GM21381 (cell line): Measurements from ENCODE around the gene FBRSL1.
A peak's percentile ranks its signal among the peaks of the same experiment; 100 is the strongest.

ENCODE experiments used
- ATAC-seq: cut with Tn5 transposase; IDR thresholded peaks from one replicate; pipeline ENCODE4 v1.9.1; 2021; ENCODE audit warnings: mild to moderate bottlenecking, moderate library complexity; ENCODE audit not compliant: unreplicated experiment

Gene FBRSL1

GRCh38 chr12:132483208-132483607, 6.7 kb upstream of the FBRSL1 start:
- no peak for ATAC-seq

DNA sequence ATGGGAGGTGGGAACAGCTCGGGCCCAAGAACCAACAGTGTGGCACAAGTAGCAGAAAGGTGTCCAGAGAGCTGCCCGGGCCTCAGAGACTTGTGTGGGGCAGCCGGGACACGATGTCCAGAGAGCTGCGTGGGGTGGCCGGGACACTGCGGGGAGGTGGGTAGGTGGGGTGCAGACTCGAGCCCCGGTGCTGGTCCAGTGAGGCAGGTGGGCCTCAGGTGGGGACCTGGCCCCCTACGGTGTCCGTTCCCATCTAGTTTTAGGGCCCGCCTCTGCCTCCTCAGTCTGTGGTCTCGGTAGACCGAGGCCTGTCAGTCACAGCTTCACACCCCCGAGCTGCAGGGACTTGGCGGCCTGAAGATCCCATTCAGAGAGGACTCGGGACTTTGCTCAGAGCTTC, 6.3 kb upstream of the FBRSL1 start:
- no peak for ATAC-seq

DNA sequence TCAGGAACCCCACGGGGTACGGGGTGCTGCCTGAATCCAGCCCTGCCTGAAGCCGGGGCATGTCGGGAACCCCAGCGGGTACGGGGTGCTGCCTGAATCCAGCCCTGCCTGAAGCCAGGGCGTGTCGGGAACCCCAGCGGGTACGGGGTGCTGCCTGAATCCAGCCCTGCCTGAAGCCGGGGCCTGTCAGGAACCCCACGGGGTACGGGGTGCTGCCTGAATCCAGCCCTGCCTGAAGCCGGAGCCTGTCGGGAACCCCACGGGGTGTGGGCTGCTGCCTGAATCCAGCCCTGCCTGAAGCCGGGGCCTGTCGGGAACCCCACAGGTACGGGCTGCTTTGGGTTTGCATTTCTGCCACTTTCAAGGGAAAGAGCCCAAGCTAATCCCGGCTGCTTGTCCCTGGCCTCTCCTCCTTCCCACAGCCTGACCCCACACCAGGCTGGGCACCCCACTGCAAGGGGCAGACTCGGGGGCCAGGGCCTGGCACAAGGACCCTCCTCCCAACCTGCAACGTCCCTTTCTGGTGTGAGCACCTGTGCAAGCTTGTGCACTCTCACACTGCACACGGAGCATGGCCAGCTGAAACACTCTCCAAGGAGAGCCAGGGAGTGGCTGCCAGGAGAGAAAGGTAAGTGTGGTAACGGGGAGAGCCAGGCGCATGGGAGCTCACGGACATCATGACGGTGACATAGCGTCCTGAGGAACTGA, 5.6 kb upstream of the FBRSL1 start:
- no peak for ATAC-seq

- ATAC-seq, result no peak
These were observed 5.0 kb upstream of the FBRSL1 start for GRCh38 chr12:132484891-132485441.

- no peak for ATAC-seq
These were observed 4.3 kb upstream of the FBRSL1 start for GRCh38 chr12:132485619-132486018.

DNA sequence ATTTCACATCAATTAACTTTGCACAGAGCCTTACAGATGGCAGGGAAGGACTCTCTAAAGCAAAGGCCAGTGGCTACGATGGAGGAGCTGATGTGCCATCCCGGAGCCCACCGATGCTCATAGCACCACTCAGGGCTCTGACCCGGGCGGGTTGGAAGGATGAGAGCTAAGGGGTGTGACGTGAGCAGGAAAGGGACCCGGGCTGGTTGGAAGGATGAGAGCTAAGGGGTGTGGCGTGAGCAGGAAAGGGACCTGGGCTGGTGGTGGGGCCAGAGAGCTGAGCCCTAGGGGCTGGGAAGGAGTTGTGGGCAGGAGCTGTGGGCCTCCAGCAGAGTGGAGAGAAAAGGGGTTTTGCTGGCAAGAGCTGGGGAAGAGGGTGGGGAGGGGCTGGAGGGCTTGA, 3.8 kb upstream of the FBRSL1 start:
- ATAC-seq, result no peak

DNA sequence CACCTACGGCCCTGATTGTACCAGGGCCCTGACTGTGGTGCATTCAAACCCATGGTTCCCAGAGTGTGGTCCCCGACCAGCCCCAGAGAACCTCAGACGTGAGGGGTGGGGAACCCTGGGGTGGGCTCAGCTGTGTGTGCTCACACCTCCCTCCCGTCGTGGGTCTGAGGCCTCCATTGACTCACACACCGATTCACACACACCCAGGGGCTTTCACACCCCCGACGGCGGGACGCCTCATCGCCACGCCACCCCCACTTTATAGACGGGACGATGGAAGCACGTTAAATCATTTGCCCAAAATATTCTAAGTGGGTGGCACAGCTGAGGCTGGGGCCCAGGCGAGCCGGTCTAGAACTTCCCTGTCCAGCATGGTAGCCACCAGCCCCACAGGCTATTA, 3.4 kb upstream of the FBRSL1 start:
- ATAC-seq, result no peak

DNA sequence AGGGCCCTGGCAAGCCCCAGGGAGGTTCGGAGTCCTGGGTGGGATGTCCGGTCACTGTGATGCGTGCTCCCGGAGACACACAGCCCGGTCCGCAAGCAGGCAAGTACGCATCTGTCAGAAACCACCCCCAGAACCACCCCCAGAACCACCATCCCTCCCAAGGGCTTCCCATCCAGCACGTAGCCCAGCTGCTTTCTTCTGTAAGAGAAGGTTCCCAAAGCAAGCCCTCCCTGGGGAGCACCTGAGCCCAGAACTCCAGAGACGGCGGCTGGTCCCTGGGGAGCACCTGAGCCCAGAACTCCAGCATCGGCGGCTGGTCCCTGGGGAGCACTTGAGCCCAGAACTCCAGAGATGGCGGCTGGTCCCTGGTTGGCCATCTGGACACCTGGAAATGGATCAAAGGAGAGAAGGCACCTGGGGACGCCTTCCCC, 2.6 kb upstream of the FBRSL1 start:
- ATAC-seq, result no peak

DNA sequence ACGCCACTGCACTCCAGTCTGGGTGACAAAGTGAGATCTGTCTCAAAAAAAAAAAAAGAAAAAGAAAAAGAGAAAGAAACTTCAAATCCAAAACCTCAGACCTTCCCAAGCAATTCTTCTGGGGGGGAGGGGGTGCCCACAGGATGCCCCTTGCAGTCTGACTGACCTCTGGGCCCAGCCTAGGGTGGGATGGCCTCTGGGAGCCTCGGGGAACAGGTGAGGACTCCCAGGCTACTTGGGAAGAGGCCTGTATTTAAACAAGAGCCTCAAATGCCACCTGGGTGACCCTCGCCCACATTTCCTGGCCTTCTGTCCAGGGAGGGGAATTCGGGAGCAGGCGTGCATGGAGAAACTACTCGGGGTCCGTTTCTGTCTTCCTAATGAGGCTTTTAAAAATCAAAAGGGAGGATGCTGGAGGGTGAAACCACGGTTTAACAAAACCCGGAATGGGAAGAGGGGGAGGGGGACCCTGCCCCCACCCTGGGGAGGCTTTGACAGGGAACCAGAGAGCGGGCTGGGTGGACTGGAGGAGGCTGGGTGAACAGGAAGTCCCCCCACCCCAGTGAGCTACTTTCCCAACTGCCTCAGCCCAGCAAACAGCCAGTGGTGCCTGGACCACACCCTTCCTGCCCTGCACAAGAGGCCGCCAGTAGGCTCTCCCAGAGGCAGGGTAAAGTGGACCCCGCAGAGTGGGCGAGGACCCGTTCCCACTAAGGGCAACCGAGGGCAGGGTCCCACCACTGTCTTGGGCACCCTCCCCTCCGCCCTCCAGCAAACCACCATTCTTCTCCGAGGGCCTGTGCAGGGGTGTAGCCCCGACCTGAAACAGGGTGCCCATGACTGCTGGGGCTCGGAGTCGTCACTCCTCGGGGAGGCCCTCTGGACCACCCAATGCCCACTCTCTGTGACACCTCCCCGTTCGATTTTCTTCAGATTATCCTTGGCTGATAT, 1.5 kb upstream of the FBRSL1 start:
- peak; percentile 11 for ATAC-seq

GRCh38 chr12:132489078-132489601, 811 bp upstream of the FBRSL1 start:
- peak; percentile 17 for ATAC-seq

DNA sequence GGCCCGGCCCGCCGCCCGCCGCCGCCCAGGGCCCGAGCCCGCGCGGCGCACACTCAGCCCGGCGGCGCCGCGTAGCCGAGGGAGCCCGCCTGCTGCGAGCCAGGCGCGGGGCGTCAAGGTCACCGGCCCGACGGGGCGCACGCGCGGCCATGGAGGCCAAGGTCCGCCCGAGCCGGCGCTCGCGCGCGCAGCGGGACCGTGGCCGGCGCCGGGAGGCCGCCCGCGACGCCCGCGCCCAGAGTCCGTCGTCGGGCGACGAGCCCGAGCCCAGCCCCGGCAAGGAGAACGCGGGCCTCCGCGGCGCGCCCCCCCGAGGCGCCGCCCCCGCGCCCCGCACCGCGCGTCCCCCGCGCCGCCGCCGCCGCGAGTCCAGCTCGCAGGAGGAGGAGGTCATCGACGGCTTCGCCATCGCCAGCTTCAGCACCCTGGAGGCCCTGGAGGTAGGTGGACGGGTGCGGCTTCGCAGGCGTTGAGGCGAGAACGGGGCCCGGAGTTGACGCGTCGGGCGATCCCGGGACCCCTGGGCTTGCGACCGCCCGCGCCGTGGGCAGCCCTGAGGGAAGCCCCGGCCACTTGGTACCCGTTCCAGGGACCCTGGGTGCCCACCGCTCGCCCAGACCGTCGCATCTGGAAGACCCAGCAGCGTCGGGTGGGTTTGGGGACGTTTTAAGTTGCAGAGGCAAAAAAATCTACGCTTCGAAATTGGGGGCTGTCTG, 629 bp downstream of the FBRSL1 start:
- ATAC-seq, result no peak

GRCh38 chr12:132491138-132491663, 1.2 kb downstream of the FBRSL1 start:
- ATAC-seq, result no peak

DNA sequence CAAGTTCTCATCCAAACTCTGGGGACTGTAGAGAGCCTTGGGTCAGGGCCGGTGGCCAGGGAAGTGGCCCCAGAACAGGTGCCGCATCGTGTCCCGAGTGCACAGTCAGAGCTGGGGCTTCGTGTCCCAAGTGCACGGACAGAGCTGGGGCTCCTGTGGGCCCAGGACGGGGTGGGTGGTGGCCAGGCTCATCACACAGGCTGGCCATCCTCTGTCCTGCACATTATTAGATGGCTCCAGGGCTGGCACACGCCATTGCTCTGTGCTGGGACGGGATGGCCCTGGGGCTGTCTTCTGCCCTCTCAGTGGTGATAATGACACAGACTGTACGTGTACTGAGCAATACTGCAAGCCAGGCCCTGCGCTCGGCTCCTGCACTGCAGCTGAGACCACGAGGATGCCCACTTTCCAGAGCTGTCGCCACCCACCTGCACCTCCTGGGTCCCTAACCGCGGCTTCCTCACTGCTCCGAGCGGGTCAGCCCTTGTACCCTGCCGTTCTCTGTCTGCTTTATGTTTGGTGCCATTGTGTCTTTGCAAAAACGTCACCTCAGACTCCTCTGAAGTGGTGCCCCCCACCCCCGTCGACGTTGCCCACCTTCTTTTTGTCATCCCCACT, 1.9 kb downstream of the FBRSL1 start:
- ATAC-seq, result no peak

- ATAC-seq, result no peak
These were observed 2.6 kb downstream of the FBRSL1 start for GRCh38 chr12:132492522-132492921.

- ATAC-seq, result no peak
These were observed 3.0 kb downstream of the FBRSL1 start for GRCh38 chr12:132492951-132493350.

DNA sequence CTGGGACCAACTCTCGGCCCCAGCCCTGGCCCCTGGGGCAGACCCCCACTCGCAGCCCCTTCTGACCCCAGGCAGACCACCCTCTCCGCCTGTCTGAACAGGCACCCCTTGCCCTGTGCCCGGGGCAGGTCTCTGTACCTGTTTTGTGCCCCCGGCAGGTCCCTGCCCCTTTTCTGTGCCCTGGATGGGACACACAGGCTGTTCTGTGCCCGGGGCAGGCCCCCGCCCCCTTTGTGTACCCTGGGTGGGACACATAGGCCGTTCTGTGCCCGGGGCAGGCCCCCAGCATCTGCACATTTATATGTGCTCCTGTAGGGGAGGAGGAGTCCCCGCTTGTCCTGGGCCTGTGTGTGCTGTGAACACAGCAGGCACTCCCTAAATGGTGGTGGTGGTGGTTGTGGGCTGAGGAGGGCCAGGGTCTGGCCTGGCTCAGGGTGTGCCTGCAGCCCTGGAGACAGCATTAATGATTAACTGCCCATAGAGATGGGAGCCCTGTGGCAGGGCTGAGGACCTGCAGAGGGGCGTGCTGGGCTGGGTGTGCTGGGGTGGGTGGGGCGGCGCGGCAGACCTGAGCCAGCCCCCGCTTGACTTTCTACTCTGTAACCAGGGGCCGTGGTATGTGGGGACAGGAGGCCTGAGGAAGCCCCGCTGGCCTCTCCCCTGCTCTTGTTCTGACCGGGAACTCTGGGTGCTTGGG, 3.7 kb downstream of the FBRSL1 start:
- no peak for ATAC-seq

- no peak for ATAC-seq
These were observed 4.6 kb downstream of the FBRSL1 start for GRCh38 chr12:132494294-132495164.

DNA sequence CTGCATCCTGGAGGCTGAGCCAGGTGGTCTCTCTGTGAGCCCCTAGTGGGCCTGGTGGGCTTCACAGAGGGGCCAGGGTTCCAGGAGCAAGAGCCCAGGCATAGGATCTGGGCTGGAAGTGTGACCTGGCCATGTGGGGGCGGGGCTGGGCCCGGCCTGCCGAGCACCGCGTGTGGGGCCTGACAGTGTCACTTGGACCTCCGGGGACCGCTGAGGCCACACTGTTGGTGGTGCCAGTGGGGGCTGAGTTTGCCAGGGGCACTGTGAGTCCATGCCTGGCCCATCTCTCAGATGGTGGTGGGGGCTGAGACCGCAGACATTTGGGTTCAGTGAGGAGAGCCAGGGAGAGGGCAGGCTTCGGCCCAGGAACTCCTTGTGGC, 5.2 kb downstream of the FBRSL1 start:
- ATAC-seq, result no peak
